PC-9 (cell line): ENCODE data around the gene MPDU1.

ENCODE experiments used
- EZH2 ChIP-seq: fragments of 200-600 bp; sonication (generic); IDR thresholded peaks from 2 replicates; pipeline ENCODE4 v1.8.0; 2017; ENCODE audit warnings: antibody characterized with exemption, low read depth
- TF ChIP-seq, protein P1 (sequence below): fragments of 200-600 bp; sonication (generic); conservative IDR thresholded peaks from 2 replicates; pipeline ENCODE4 v1.6.1; 2017; ENCODE audit warnings: mixed run types, antibody characterized with exemption, mild to moderate bottlenecking, moderate library complexity

DNA sequence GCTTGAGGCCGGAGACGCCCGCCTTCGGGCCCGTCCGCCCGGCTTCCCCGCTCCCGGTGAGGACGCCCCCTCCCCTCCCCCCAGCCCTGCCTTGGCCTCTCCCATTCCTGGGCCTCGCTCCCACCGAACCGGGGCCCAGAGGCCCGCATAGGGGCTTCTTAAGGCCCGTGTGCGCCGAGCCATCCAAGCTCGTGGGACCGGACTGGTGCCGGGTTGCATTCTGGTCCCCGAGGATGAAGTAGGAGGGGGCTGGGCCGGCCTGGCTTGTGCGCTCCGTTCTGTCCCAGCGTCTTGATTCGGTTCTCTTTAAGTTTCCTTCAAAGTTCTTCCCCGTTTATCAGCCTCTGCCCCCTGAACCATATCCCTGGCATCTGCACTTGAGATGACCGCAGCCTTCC lies 21.4 kb upstream of the MPDU1 start:
- TF ChIP-seq EZH2, result no peak
- TF ChIP-seq, protein P1, sequence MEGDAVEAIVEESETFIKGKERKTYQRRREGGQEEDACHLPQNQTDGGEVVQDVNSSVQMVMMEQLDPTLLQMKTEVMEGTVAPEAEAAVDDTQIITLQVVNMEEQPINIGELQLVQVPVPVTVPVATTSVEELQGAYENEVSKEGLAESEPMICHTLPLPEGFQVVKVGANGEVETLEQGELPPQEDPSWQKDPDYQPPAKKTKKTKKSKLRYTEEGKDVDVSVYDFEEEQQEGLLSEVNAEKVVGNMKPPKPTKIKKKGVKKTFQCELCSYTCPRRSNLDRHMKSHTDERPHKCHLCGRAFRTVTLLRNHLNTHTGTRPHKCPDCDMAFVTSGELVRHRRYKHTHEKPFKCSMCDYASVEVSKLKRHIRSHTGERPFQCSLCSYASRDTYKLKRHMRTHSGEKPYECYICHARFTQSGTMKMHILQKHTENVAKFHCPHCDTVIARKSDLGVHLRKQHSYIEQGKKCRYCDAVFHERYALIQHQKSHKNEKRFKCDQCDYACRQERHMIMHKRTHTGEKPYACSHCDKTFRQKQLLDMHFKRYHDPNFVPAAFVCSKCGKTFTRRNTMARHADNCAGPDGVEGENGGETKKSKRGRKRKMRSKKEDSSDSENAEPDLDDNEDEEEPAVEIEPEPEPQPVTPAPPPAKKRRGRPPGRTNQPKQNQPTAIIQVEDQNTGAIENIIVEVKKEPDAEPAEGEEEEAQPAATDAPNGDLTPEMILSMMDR, result no peak
